IMR-90 (cell line): Measurements from ENCODE around the gene COL4A2. TPM values are rescaled to one million over a fixed set of nuclear protein-coding genes. Genes with fewer than 3 reads are reported as not detected.

Experiments used
- ATAC-seq: fragments of 200-7000 bp; cut with Tn5 transposase; 2 replicates; pipeline ENCODE4 v1.9.1; 2020; ENCODE audit warnings: low read depth, mild to moderate bottlenecking, moderate library complexity
- BruUV-seq: library from RNA; stranded (reverse); fragments of 400-500 nt; replicated peaks from 2 replicates; lab custom pipeline; 2021; lab: Mats Ljungman, UMichigan
- CTCF ChIA-PET: fragments of 300-600 bp; formaldehyde crosslinking; extraction: SDS; loops from one replicate; lab custom pipeline; 2021; ENCODE audit warnings: antibody characterized with exemption; lab: Yijun Ruan, JAX
- POLR2A ChIA-PET: fragments of 300-600 bp; sonication (Branson Sonifier 250); formaldehyde crosslinking; loops from one replicate; lab custom pipeline; 2022; ENCODE audit warnings: antibody characterized with exemption; ENCODE audit not compliant: unreplicated experiment; lab: Charles Lee
- DNase-seq: peaks from one replicate; pipeline ENCODE4 v3.0.0; 2013
- H2AFZ ChIP-seq: replicated peaks from 2 replicates; pipeline ENCODE3; 2013; ENCODE audit warnings: low read length, mild to moderate bottlenecking; ENCODE audit not compliant: poor library complexity
- H2AK5ac ChIP-seq: 2 replicates; pipeline ENCODE4 v1.6.1; 2013; ENCODE audit warnings: low read depth, low read length, inconsistent platforms
- H2AK9ac ChIP-seq: replicated peaks from 2 replicates; pipeline ENCODE3; 2013; ENCODE audit warnings: mild to moderate bottlenecking, low read depth, low read length, moderate library complexity; ENCODE audit not compliant: poor library complexity
- H2BK120ac ChIP-seq: 2 replicates; pipeline ENCODE4 v1.6.1; 2013; ENCODE audit warnings: low read depth, low read length, inconsistent platforms
- H2BK15ac ChIP-seq: 3 replicates; pipeline ENCODE4 v1.6.1; 2013; ENCODE audit warnings: low read depth, low read length, inconsistent platforms
- H2BK20ac ChIP-seq: 2 replicates; pipeline ENCODE4 v1.6.1; 2013; ENCODE audit warnings: low read depth, mild to moderate bottlenecking, inconsistent platforms, low read length, moderate library complexity
- H2BK5ac ChIP-seq: 2 replicates; pipeline ENCODE4 v1.6.1; 2013; ENCODE audit warnings: mild to moderate bottlenecking, low read depth, low read length, inconsistent platforms; ENCODE audit not compliant: poor library complexity, severe bottlenecking
- H3K14ac ChIP-seq: replicated peaks from 2 replicates; pipeline ENCODE4 v1.6.1; 2013; ENCODE audit warnings: low read depth, low read length, inconsistent platforms
- H3K18ac ChIP-seq: 2 replicates; pipeline ENCODE4 v1.6.1; 2013; ENCODE audit warnings: low read depth, low read length, control low read depth
- H3K23ac ChIP-seq: 2 replicates; pipeline ENCODE4 v1.6.1; 2013; ENCODE audit warnings: low read depth, low read length, inconsistent platforms
- H3K27ac ChIP-seq: 2 replicates; pipeline ENCODE4 v1.5.1; 2013; ENCODE audit warnings: mild to moderate bottlenecking, control low read depth, low read length; ENCODE audit not compliant: insufficient read depth
- H3K27me3 ChIP-seq: 2 replicates; pipeline ENCODE4 v1.6.1; 2013; ENCODE audit warnings: low read length; ENCODE audit not compliant: control insufficient read depth, insufficient read depth
- H3K36me3 ChIP-seq: 2 replicates; pipeline ENCODE4 v1.6.1; 2013; ENCODE audit warnings: low read length, mixed read lengths; ENCODE audit not compliant: control insufficient read depth, insufficient read depth
- H3K4ac ChIP-seq: 2 replicates; pipeline ENCODE4 v1.6.1; 2013; ENCODE audit warnings: low read depth, low read length, inconsistent platforms
- H3K4me1 ChIP-seq: 2 replicates; pipeline ENCODE4 v1.6.1; 2013; ENCODE audit warnings: low read length, mixed read lengths; ENCODE audit not compliant: control insufficient read depth, insufficient read depth
- H3K4me2 ChIP-seq: 2 replicates; pipeline ENCODE4 v1.6.1; 2013; ENCODE audit warnings: low read depth, mild to moderate bottlenecking, control low read depth, low read length, moderate library complexity
- H3K4me3 ChIP-seq: 2 replicates; pipeline ENCODE4 v1.5.1; 2013; ENCODE audit warnings: low read depth, mild to moderate bottlenecking, control low read depth, low read length, moderate library complexity; ENCODE audit not compliant: insufficient read depth
- H3K56ac ChIP-seq: 2 replicates; pipeline ENCODE4 v1.6.1; 2013; ENCODE audit warnings: low read length, inconsistent platforms; ENCODE audit not compliant: insufficient read depth; ENCODE audit errors: extremely low read depth
- H3K79me1 ChIP-seq, 2 experiments: 2 replicates each; pipeline ENCODE4 v1.6.1; 2013; ENCODE audit warnings: low read length in 2 of 2, inconsistent platforms in 1 of 2, low read depth in 1 of 2
- H3K9ac ChIP-seq: 2 replicates; pipeline ENCODE4 v1.6.1; 2013; ENCODE audit warnings: low read depth, low read length, control low read depth
- H3K9me1 ChIP-seq: 2 replicates; pipeline ENCODE4 v1.6.1; 2013; ENCODE audit warnings: low read length, inconsistent platforms; ENCODE audit not compliant: insufficient read depth
- H3K9me3 ChIP-seq: 2 replicates; pipeline ENCODE4 v1.6.1; 2013; ENCODE audit warnings: low read length; ENCODE audit not compliant: control insufficient read depth, insufficient read depth
- H4K20me1 ChIP-seq: 2 replicates; pipeline ENCODE4 v1.6.1; 2013; ENCODE audit warnings: low read length, inconsistent platforms; ENCODE audit not compliant: insufficient read depth
- H4K5ac ChIP-seq: 2 replicates; pipeline ENCODE4 v1.6.1; 2013; ENCODE audit warnings: mild to moderate bottlenecking, low read depth, low read length, control low read depth
- H4K8ac ChIP-seq, 2 experiments: 2 replicates each; pipeline ENCODE4 v1.6.1; 2013; ENCODE audit warnings: low read depth in 2 of 2, low read length in 2 of 2, control low read depth in 1 of 2, inconsistent platforms in 1 of 2
- H4K91ac ChIP-seq: 2 replicates; pipeline ENCODE4 v1.6.1; 2013; ENCODE audit warnings: low read depth, low read length, inconsistent platforms; ENCODE audit not compliant: insufficient read depth
- BHLHE40 ChIP-seq: fragments of 150-350 bp; IDR thresholded peaks from 2 replicates; pipeline ENCODE4 v1.6.1; 2016; ENCODE audit warnings: mild to moderate bottlenecking, low read depth, low read length
- CEBPB ChIP-seq: IDR thresholded peaks from 2 replicates; pipeline ENCODE4 v1.6.1; 2012; ENCODE audit warnings: low read depth, low read length, improper control_type of control experiment
- CHD1 ChIP-seq: IDR thresholded peaks from 2 replicates; pipeline ENCODE4 v1.6.1; 2012; ENCODE audit warnings: low read depth, low read length, improper control_type of control experiment
- CTCF ChIP-seq: conservative IDR thresholded peaks from 2 replicates; pipeline ENCODE4 v1.5.1; 2012; ENCODE audit warnings: mild to moderate bottlenecking, low read depth, low read length, improper control_type of control experiment
- ELK1 ChIP-seq: fragments of 150-350 bp; IDR thresholded peaks from 2 replicates; pipeline ENCODE4 v1.6.1; 2016; ENCODE audit warnings: low read depth, mild to moderate bottlenecking, low read length, moderate library complexity, borderline replicate concordance
- MAFK ChIP-seq: IDR thresholded peaks from 2 replicates; pipeline ENCODE4 v1.6.1; 2012; ENCODE audit warnings: low read depth, low read length, improper control_type of control experiment
- MAZ ChIP-seq: IDR thresholded peaks from 2 replicates; pipeline ENCODE4 v1.6.1; 2012; ENCODE audit warnings: low read depth, mild to moderate bottlenecking, low read length, improper control_type of control experiment, moderate library complexity, borderline replicate concordance
- MXI1 ChIP-seq: IDR thresholded peaks from 2 replicates; pipeline ENCODE4 v1.6.1; 2012; ENCODE audit warnings: low read depth, mild to moderate bottlenecking, low read length, moderate library complexity, borderline replicate concordance
- POLR2A ChIP-seq: IDR thresholded peaks from 2 replicates; pipeline ENCODE4 v1.6.1; 2012; ENCODE audit warnings: mild to moderate bottlenecking, low read depth, low read length
- RCOR1 ChIP-seq: IDR thresholded peaks from 2 replicates; pipeline ENCODE4 v1.6.1; 2012; ENCODE audit warnings: mild to moderate bottlenecking, low read length, improper control_type of control experiment; ENCODE audit not compliant: insufficient replicate concordance
- RFX5 ChIP-seq: IDR thresholded peaks from 2 replicates; pipeline ENCODE4 v1.8.0; 2012; ENCODE audit warnings: low read depth, mild to moderate bottlenecking, low read length, moderate library complexity
- SMC3 ChIP-seq: fragments of 150-350 bp; IDR thresholded peaks from 2 replicates; pipeline ENCODE4 v1.6.1; 2016; ENCODE audit warnings: low read depth, mild to moderate bottlenecking, antibody characterized with exemption, low read length, moderate library complexity
- USF2 ChIP-seq: fragments of 150-350 bp; IDR thresholded peaks from 2 replicates; pipeline ENCODE4 v1.6.1; 2017; ENCODE audit warnings: mild to moderate bottlenecking, antibody characterized with exemption, low read length, low read depth
- WGBS, 2 experiments: methylation state at CpG; one replicate each; pipeline versions ENCODE4 v1.1.5 to v1.1.7; 2013; ENCODE audit warnings: missing lambda C conversion rate in 2 of 2; ENCODE audit not compliant: insufficient read length in 1 of 2; ENCODE audit errors: extremely low coverage in 2 of 2; 5-methylcytosine and 5-hydroxymethylcytosine counted together
- dilution Hi-C: fragments of 300-500 bp; cut with HindIII; formaldehyde crosslinking; loops from one replicate; pipeline ENCODE4 v1.14.3; 2018; ENCODE audit warnings: low sequenced_read_pairs; ENCODE audit not compliant: unreplicated experiment
- in situ Hi-C: fragments of 300-500 bp; cut with MboI; formaldehyde crosslinking; loops from 3 replicates; pipeline ENCODE4 v1.14.3; 2019; ENCODE audit warnings: low sequenced_read_pairs, inconsistent platforms, mixed read lengths
- intact Hi-C: fragments of 100-400 bp; cut with micrococcal nuclease; formaldehyde crosslinking; loops from 2 replicates; pipeline ENCODE4 v1.10.0; 2022
- polyA plus RNA-seq, 3 experiments: library from polyadenylated mRNA; depleted of rRNA; stranded (reverse); fragments of >200 nt; gene quantifications; 2 replicates each; pipeline ENCODE4 v1.2.3, GENCODE V29; 2012; ENCODE audit warnings: low replicate concordance in 1 of 3
- total RNA-seq: library from RNA; depleted of rRNA; stranded (reverse); fragments of >200 nt; gene quantifications from 2 replicates; pipeline ENCODE4 v1.2.3, GENCODE V29; 2012

COL4A2 gene
- total and polyA plus RNA-seq, 2 of the 4 experiments (the other 2 are of a cell fraction), result 90.7 to 457 TPM

- H3K27me3 ChIP-seq, result no peaks in the 10 kb centered on the region
- no peak overlapping the region for H3K56ac ChIP-seq
- no peak overlapping the region for H2AK9ac ChIP-seq
- no peak overlapping the region for H4K91ac ChIP-seq
- H4K5ac ChIP-seq, result no peak overlapping the region
- H3K4me2 ChIP-seq, result no peak overlapping the region
- no TSS peak for BruUV-seq
- no peak for TF ChIP-seq USF2
- no peak for TF ChIP-seq MAFK
- no peak for TF ChIP-seq RCOR1
- TF ChIP-seq CEBPB, result no peak
- no peak for TF ChIP-seq RFX5
- no peak for TF ChIP-seq CTCF
- TF ChIP-seq CHD1, result no peak
- no peak for TF ChIP-seq MXI1
- TF ChIP-seq ELK1, result no peak
- no peak for TF ChIP-seq SMC3
- TF ChIP-seq MAZ, result no peak
- TF ChIP-seq BHLHE40, result no peak
- TF ChIP-seq POLR2A, result no peak
- H3K18ac ChIP-seq, result no peak overlapping the region
- intact Hi-C loops (no loop called here), in situ Hi-C loops (no loop called here), dilution Hi-C loops (no loop called here)
- no peak overlapping the region for H2BK15ac ChIP-seq
- H2BK120ac ChIP-seq, result no peak overlapping the region
- H3K36me3 ChIP-seq, result peaks cover 44% of the 10 kb centered on the region
- no peak overlapping the region for H2AK5ac ChIP-seq
- H3K9ac ChIP-seq, result no peak overlapping the region
- no peak overlapping the region for H3K14ac ChIP-seq
- H3K23ac ChIP-seq, result no peak overlapping the region
- no peaks in the 10 kb centered on the region for H3K9me3 ChIP-seq
- H3K4ac ChIP-seq, result no peak overlapping the region
- ChIA-PET POLR2A (no interaction called here), CTCF (no interaction called here)
- WGBS, 2 experiments, result no CpG with 5 or more reads among the region's 14 CpGs
- peaks cover 39% of the 10 kb centered on the region for H3K9me1 ChIP-seq
- H2BK20ac ChIP-seq, result no peak overlapping the region
- no peak overlapping the region for H2AFZ ChIP-seq
- H4K8ac ChIP-seq, result no peak overlapping the region
- no peak overlapping the region for H3K27ac ChIP-seq
- ATAC-seq (no peak), DNase-seq (no peak)
- no peak overlapping the region for H3K4me3 ChIP-seq
- H4K20me1 ChIP-seq, result peaks cover 33% of the 10 kb centered on the region; the same call in 1 of the 2 replicates
- H3K79me1 ChIP-seq, result peaks cover 51 to 88% of the 10 kb centered on the region in 2 experiments
- H3K4me1 ChIP-seq, result peaks cover 18% of the 10 kb centered on the region
- H2BK5ac ChIP-seq, result no peak overlapping the region
These were observed 112.3 kb downstream of the COL4A2 start for GRCh38 chr13:110419381-110419791.
